GM19238 (cell line): ENCODE data around the gene C9orf78.
"Not testable (repeated sequence)": the region's sequence is repeated elsewhere in the genome, so short reads cannot be mapped to it uniquely, and the experiment has no call there.

Source experiments
- DNase-seq: peaks from one replicate; pipeline ENCODE4 v3.0.0; 2011; ENCODE audit warnings: low spot score; ENCODE audit not compliant: insufficient read length

C9orf78 gene

GRCh38 chr9:129813661-129814060, 21.4 kb downstream of the C9orf78 start:
- DNase-seq = no peak

GRCh38 chr9:129812385-129812784, 22.7 kb downstream of the C9orf78 start:
- no peak for DNase-seq

- DNase-seq = no peak
These were observed 23.1 kb downstream of the C9orf78 start for GRCh38 chr9:129811967-129812363.

- no peak for DNase-seq
These were observed 24.3 kb downstream of the C9orf78 start for GRCh38 chr9:129810788-129811187.

DNA sequence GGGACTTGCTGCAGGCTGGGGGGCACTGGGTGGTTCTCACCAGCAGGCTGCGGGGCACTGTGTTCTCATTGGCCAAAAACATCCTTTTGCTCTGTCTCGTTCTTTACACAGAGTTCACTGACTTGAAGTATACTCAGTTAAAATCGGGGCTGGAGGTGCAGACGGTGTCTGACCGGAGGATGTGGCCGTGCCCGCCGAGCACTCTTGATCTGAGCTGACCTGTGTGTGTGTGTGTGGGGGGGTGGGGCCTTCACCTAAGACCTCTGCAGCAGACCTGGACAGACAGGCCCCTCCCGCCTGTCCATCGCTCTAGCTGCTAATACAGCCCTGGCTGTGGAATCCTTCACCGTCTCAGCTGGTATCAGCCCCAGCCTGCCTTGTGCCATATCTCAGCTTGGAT, 25.0 kb downstream of the C9orf78 start:
- DNase-seq = no peak

DNA sequence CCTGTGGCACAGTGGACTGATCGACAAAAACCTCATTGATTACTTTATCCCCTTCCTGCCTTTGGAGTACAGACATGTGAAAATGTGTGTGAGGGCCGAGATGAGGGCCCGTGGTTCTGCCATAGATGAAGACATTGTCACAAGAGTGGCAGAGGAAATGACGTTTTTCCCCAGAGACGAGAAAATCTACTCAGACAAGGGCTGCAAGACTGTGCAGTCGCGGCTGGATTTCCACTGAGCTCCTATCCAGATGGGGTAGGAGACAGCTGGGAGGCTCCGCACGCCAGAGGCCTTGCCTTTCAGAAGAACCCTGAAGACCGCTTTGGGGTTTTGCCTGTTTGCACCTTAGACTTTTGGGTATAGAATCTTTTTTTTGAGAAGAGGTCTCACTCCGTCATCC, 25.7 kb downstream of the C9orf78 start:
- no peak for DNase-seq

- DNase-seq = no peak
These were observed 29.0 kb downstream of the C9orf78 start for GRCh38 chr9:129806061-129806460.

GRCh38 chr9:129803676-129804060, 31.4 kb downstream of the C9orf78 start:
- no peak for DNase-seq

DNA sequence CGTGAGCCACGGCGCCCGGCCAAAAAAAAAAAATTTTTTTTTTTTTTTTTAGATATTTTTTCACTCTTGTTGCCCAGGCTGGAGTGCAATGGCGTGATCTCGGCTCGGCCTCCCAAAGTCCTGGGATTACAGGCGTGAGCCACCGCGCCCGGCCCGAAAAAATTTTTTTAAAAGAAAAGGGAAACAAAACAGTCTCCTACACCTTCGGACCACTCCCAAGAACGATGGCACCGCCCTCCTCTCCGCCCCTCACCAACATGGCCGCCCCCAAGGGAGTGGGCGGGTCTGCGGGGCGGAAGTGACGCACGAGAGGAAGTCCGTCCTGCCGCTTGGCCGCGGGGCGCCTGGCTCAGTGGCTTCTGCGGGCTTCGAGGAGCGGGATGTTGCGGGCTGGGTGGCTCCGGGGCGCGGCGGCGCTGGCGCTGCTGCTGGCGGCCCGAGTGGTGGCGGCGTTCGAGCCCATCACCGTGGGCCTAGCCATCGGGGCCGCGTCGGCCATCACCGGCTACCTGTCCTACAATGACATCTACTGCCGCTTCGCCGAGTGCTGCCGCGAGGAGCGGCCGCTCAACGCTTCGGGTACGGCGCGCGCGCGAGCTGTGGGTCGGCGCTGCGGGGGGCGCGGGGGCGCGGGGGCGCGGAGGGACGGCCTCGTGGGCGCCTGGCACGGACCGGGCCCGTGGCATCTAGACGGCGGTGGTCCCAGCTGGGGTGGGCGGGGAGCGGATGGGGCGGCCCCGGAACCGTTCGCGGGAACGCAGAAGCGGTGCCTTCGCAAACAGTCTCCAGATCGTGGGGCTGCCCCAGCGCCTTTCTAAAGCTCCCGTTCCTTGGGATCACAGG, 32.0 kb downstream of the C9orf78 start, which contains the start of gene TOR1B:
TOR1B (plus strand) TSS at position 352 of the 843 bp plus-strand sequence; CDS start at position 381, 29 bp downstream.
- DNase-seq = peak; percentile 75

DNA sequence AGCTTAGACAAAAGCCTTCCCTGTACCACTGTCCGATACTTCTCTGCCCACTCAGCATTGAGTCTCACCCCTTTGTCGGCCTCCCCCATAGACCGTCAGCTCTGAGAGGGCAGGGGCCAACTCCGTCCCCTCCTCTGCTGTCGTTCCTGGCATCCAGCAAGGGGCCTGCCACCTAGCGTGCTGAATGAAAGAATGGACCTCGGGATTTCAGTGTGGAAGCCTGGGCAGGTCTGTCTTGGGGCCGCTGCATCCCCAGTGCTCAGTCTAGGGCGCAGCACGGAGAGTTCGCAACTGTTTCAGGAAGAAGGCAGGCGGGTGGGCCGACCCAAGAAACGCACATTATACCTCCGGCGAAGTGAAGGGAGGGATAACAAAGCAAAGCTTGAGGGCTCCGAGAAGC, 33.6 kb downstream of the C9orf78 start:
- no peak for DNase-seq

GRCh38 chr9:129798973-129799372, 36.1 kb downstream of the C9orf78 start:
- DNase-seq = no peak

DNA sequence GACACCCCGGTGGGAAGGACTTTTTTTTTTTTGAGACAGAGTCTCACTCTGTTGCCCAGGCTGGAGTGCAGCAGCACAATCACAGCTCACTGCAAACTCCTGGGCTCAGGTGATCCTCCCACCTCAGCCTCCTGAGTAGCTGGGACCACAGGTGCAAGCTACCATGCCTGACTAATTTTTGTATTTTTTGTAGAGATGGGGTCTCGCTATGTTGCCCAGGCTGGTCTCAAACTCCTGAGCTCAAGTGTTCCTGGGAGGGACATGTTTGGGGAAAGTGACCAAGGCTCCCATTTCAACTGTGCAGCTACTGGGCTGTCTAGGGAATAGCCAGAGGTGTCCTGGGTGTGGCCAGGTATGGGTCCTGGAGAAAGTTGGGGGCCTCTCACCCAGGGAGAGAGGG, 39.0 kb downstream of the C9orf78 start:
- not testable (repeated sequence) for DNase-seq

DNA sequence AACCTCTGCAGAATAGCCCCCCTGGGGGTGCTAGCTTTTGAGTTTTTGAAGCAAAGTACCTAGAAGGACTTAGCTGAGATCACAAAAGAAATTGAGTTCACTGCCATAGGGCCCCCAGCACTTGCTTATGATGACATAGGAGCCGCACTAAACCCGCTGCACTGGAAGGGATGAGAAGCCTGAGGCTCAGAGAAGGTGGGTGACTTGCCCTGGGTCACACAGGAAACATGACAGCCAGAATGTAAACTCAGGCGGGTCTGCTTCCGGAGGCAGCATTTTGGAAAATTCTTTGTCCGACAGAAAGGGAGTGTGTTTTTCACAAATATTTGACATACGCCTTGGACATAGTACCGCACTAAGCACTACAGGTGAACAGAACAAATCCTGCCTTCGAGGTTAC, 40.5 kb downstream of the C9orf78 start:
- DNase-seq = no peak

GRCh38 chr9:129786481-129786880, 48.6 kb downstream of the C9orf78 start:
- DNase-seq = no peak

DNA sequence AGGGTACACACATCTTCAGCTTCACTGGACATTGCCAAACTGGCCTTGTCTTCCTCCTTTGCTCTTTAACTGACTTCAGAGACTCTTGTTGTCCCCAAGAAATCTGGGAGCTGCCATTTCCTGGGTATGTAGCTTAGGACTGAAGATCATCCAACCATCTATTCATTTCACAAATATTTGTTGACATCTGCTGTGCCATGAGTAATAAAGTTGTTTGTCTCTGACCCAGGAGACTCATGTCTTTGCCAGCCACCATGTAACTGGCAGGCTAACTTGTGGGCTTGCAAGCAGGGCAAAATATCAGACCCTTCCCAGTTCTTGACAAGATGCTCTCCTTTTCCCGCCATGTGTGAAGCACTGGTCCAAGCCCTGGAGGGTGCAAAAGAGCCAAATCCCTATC, 49.2 kb downstream of the C9orf78 start:
- no peak for DNase-seq

DNA sequence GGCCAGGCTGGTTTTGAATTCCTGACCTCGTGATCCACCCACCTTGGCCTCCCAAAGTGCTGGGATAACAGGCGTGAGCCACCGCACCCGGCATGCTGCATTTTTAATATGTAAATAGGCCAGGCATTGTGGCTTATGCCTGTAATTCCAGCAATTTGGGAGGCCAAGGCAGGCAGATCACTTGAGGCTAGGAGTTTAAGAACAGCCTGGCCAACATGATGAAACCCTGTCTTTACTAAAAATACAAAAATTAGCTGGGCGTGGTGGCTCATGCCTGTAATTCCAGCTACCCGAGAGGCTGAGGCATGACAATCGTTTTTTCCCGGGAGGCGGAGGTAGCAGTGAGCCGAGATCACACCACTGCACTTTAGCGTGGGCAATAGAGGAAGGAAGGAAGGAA, 50.1 kb downstream of the C9orf78 start:
- not testable (repeated sequence) for DNase-seq

GRCh38 chr9:129783516-129784361, 51.3 kb downstream of the C9orf78 start:
- DNase-seq = peak; percentile 78

DNA sequence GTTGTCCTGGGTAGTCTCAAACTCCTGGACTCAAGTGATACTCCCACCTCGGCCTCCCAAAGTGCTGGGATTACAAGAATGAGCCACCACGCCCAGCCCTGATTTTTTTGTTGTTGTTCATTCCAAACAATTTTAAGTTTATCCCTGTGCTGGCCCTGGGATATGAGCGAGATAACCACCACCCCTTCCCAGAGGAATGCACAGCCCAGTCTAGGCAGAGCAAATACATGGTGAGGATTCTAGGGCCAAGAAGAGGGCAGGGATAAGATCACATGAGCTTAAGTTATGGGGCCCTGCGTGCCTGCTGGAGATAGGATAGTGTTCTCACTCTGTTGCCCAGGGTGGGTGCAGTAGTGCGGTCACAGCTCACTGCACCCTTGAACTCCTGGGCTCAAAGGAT, 53.1 kb downstream of the C9orf78 start:
- DNase-seq = no peak

GRCh38 chr9:129781131-129781530, 53.9 kb downstream of the C9orf78 start:
- DNase-seq = no peak

- DNase-seq = no peak
These were observed 55.4 kb downstream of the C9orf78 start for GRCh38 chr9:129779560-129780190.

DNA sequence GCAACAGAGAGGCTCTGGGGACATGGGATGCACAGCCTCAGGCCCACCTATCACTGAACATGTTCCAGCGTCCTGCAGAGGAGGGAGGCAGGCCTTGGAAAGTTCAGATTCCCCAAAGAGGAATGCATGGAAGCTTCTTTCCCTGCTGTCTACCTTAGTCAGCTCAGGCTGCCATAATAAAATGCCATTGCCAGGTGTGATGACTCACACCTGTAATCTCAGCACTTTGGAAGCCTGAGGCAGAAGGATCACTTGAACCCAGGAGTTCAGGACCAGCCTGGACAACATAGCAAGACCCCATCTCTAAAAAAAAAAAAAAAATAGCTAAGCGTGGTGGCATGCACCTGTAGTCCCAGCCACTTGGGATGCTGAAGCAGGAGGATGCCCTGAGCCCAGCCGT, 56.6 kb downstream of the C9orf78 start:
- DNase-seq = no peak

GRCh38 chr9:129777769-129778130, 57.3 kb downstream of the C9orf78 start:
- no peak for DNase-seq
